PC-9 (cell line): ENCODE measurements around the gene PARD6B. TPM values are rescaled to one million over a fixed set of nuclear protein-coding genes. Genes with fewer than 3 reads are reported as not detected.
A peak's percentile ranks its signal among the peaks of the same experiment; 100 is the strongest.

Experiments used
- BruUV-seq: library from RNA; stranded (reverse); fragments of 400-500 nt; replicated peaks from 2 replicates; lab custom pipeline; 2021; lab: Mats Ljungman, UMichigan
- CTCF ChIA-PET: fragments of 300-600 bp; sonication (Branson Sonifier 250); formaldehyde crosslinking; loops from one replicate; lab custom pipeline; 2022; ENCODE audit warnings: antibody characterized with exemption; lab: Charles Lee
- POLR2A ChIA-PET: fragments of 300-600 bp; sonication (Branson Sonifier 250); formaldehyde crosslinking; loops from one replicate; lab custom pipeline; 2022; ENCODE audit warnings: antibody characterized with exemption; ENCODE audit not compliant: unreplicated experiment; lab: Charles Lee
- DNase-seq, 2 experiments: peaks; one replicate each; pipeline versions ENCODE4 v3.0.0 to v3.0.0-alpha.2; 2015 to 2022; ENCODE audit warnings: mixed read lengths in 1 of 2
- H2AFZ ChIP-seq: fragments of 200-600 bp; sonication (generic); 2 replicates; pipeline ENCODE4 v1.8.1; 2017; ENCODE audit warnings: antibody characterized with exemption
- H3F3A ChIP-seq: fragments of 200-600 bp; sonication (generic); 2 replicates; pipeline ENCODE4 v1.8.1; 2017; ENCODE audit warnings: antibody characterized with exemption, mild to moderate bottlenecking, low read depth; ENCODE audit not compliant: insufficient read depth
- H3K27ac ChIP-seq: fragments of 200-600 bp; sonication (generic); 2 replicates; pipeline ENCODE4 v1.6.1; 2016; ENCODE audit warnings: mixed run types
- H3K27me3 ChIP-seq: fragments of 200-600 bp; sonication (generic); 2 replicates; pipeline ENCODE4 v1.6.1; 2016; ENCODE audit warnings: low read depth, mixed run types; ENCODE audit not compliant: insufficient read depth
- H3K36me3 ChIP-seq: fragments of 200-600 bp; sonication (generic); 2 replicates; pipeline ENCODE4 v1.6.1; 2016; ENCODE audit warnings: low read depth, mixed run types
- H3K4me1 ChIP-seq: fragments of 200-600 bp; sonication (generic); replicated peaks from 2 replicates; pipeline ENCODE4 v1.6.1; 2016; ENCODE audit warnings: mixed run types; ENCODE audit not compliant: insufficient read depth
- H3K4me2 ChIP-seq: fragments of 200-600 bp; sonication (generic); 2 replicates; pipeline ENCODE4 v1.6.1; 2017; ENCODE audit warnings: mixed run types
- H3K4me3 ChIP-seq: fragments of 200-600 bp; sonication (generic); 2 replicates; pipeline ENCODE4 v1.6.1; 2016; ENCODE audit warnings: mixed run types
- H3K79me2 ChIP-seq: fragments of 200-600 bp; sonication (generic); 2 replicates; pipeline ENCODE4 v1.6.1; 2017; ENCODE audit warnings: low read depth, mixed run types
- H3K9me2 ChIP-seq: fragments of 200-600 bp; sonication (generic); 2 replicates; pipeline ENCODE4 v1.8.1; 2017; ENCODE audit warnings: mild to moderate bottlenecking; ENCODE audit not compliant: insufficient read depth
- H3K9me3 ChIP-seq: fragments of 200-600 bp; sonication (generic); 2 replicates; pipeline ENCODE4 v1.8.1; 2016; ENCODE audit warnings: low read depth; ENCODE audit not compliant: insufficient read depth
- H4K20me1 ChIP-seq: fragments of 200-600 bp; sonication (generic); 2 replicates; pipeline ENCODE4 v1.8.1; 2017; ENCODE audit not compliant: insufficient read depth
- EZH2 ChIP-seq: fragments of 200-600 bp; sonication (generic); IDR thresholded peaks from 2 replicates; pipeline ENCODE4 v1.8.0; 2017; ENCODE audit warnings: antibody characterized with exemption, low read depth
- intact Hi-C: fragments of 100-400 bp; cut with micrococcal nuclease; formaldehyde crosslinking; loops from one replicate; pipeline ENCODE4 v1.10.0; 2022; ENCODE audit not compliant: unreplicated experiment
- total RNA-seq: library from RNA; stranded (reverse); gene quantifications from 2 replicates; pipeline ENCODE4 v1.2.3, GENCODE V29; 2021
- TF ChIP-seq, protein P1 (sequence below): fragments of 200-600 bp; sonication (generic); conservative IDR thresholded peaks from 2 replicates; pipeline ENCODE4 v1.6.1; 2017; ENCODE audit warnings: mixed run types, antibody characterized with exemption, mild to moderate bottlenecking, moderate library complexity

PARD6B gene
- total RNA-seq, 1 experiment from 2014 or later: 52.2 TPM

DNA sequence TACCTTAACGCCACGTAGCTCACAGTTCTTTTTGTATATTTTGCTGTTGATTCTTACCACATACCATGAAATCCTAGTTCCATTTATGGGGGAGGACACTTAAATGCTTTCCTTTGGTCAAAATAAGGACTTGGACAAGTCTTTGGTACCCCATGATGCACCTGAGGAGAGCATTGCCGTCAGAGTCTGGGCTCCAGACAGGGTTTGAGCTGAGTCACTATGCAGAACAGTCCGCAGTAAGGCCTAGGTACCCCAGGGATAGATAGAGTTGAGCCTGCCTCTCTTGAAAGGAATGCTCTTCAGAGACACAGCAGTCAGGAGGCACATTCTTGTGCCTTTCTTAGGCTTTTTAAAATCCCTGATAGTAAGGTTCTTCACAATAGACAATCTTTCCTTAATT is 6.0 kb downstream of the PARD6B start:
- ChIA-PET POLR2A (interaction anchor here (0.6 kb wide), 2 partner anchors 53 to 549 kb away, joined by 4 to 6 read pairs; no protein-coding TSS in a partner anchor), CTCF (no interaction called here)
- H3K36me3 ChIP-seq: peaks cover 63% of the 10 kb centered on the region
- no peaks in the 10 kb centered on the region for H3K9me2 ChIP-seq
- no peak for DNase-seq
- peaks cover 100% of the 10 kb centered on the region for H3K79me2 ChIP-seq
- peak overlapping the region; percentile 89 for H3K4me2 ChIP-seq
- BruUV-seq: no TSS peak
- TF ChIP-seq EZH2: no peak
- peaks cover 76% of the 10 kb centered on the region for H3F3A ChIP-seq
- intact Hi-C loops: no loop called here
- H4K20me1 ChIP-seq: peaks cover 49% of the 10 kb centered on the region
- H3K9me3 ChIP-seq: no peaks in the 10 kb centered on the region
- peak overlapping the region; percentile 89; the same call in 1 of the 2 replicates for H3K27ac ChIP-seq
- no peak overlapping the region for H3K4me3 ChIP-seq
- H2AFZ ChIP-seq: no peak overlapping the region
- H3K4me1 ChIP-seq: peaks cover 92% of the 10 kb centered on the region
- H3K27me3 ChIP-seq: no peaks in the 10 kb centered on the region

DNA sequence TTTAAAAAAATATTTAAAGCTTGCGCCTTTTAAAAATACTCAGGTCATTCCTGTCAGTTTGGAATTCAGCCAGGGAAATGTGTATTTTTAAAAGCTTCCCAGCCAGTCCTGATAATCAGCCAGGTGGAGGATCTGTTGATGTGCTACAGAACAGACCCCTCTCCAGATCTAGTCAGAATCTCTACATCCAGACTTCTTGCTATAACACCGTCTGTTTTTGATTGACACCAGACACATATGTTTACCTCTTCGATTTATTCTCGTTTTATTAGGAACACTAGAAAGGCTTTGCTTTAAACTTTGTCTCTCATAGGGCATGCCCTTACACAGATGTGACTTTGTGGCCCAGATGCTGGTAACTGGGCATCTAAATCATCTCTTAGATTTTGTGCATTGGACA is 11.7 kb downstream of the PARD6B start:
- TF ChIP-seq, protein P1, sequence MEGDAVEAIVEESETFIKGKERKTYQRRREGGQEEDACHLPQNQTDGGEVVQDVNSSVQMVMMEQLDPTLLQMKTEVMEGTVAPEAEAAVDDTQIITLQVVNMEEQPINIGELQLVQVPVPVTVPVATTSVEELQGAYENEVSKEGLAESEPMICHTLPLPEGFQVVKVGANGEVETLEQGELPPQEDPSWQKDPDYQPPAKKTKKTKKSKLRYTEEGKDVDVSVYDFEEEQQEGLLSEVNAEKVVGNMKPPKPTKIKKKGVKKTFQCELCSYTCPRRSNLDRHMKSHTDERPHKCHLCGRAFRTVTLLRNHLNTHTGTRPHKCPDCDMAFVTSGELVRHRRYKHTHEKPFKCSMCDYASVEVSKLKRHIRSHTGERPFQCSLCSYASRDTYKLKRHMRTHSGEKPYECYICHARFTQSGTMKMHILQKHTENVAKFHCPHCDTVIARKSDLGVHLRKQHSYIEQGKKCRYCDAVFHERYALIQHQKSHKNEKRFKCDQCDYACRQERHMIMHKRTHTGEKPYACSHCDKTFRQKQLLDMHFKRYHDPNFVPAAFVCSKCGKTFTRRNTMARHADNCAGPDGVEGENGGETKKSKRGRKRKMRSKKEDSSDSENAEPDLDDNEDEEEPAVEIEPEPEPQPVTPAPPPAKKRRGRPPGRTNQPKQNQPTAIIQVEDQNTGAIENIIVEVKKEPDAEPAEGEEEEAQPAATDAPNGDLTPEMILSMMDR: no peak
- no peak for TF ChIP-seq EZH2
- Histone ChIP-seq H3K27me3 (no peaks in the 10 kb centered on the region), H3K4me2 (peak overlapping the region; percentile 89), H3K79me2 (peaks cover 99% of the 10 kb centered on the region), H3K27ac (peak overlapping the region; percentile 76), H3K4me3 (no peak overlapping the region), H3F3A (peaks cover 90% of the 10 kb centered on the region), H3K9me3 (no peaks in the 10 kb centered on the region), H2AFZ (no peak overlapping the region), H3K36me3 (peaks cover 66% of the 10 kb centered on the region), H4K20me1 (peaks cover 23% of the 10 kb centered on the region), H3K9me2 (no peaks in the 10 kb centered on the region), H3K4me1 (peaks cover 99% of the 10 kb centered on the region)
- ChIA-PET POLR2A (interaction anchor here (0.6 to 0.7 kb wide), 3 partner anchors 80 to 313 kb away, joined by 3 to 16 read pairs (median 4); no protein-coding TSS in a partner anchor), CTCF (interaction anchor here (0.7 to 1.6 kb wide), 4 partner anchors 63 to 81 kb away, joined by 3 to 10 read pairs (median 7); no protein-coding TSS in a partner anchor)
- DNase-seq: no peak
- intact Hi-C loops: loop anchor here (5.0 kb wide), 2 partner anchors 156 to 556 kb away; no protein-coding TSS in a partner anchor
- no TSS peak for BruUV-seq

DNA sequence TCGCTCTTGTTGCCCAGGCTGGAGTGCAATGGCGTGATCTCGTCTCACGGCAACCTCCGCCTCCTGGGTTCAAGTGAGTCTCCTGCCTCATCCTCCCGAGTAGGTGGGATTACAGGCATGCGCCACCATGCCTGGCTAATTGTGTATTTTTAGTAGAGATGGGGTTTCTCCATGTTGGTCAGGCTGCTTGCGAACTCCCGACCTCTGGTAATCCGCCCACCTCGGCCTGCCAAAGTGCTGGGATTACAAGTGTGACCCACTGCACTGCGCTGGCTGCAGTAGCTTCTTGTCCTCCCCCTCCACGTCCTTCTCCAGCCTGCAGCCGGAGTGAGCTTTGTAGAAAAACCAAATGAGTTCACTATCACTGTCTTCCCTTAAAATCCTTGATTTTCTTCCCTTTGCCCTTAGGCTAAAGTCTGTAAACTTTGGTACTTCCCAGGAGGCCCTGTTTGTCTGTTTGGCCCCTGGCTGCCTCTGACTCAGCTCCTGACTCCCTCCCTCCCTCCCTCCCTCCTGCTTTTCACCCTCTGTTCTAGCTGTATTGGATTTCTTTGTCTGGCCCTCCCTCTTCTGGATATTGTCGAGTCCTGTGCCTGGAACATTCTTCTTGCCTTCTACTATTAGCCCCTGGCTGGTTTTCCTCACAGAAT is 12.9 kb downstream of the PARD6B start:
- Histone ChIP-seq H4K20me1 (peaks cover 22% of the 10 kb centered on the region), H3K4me2 (peak overlapping the region; percentile 75), H3K27ac (peak overlapping the region; percentile 76), H3K4me3 (no peak overlapping the region), H3F3A (peaks cover 95% of the 10 kb centered on the region), H3K79me2 (peaks cover 98% of the 10 kb centered on the region), H2AFZ (no peak overlapping the region), H3K36me3 (peaks cover 67% of the 10 kb centered on the region), H3K27me3 (no peaks in the 10 kb centered on the region), H3K9me3 (no peaks in the 10 kb centered on the region), H3K9me2 (no peaks in the 10 kb centered on the region), H3K4me1 (peaks cover 94% of the 10 kb centered on the region)
- peak; percentile 72 to 83 for DNase-seq
- intact Hi-C loops: loop anchor here (1.0 to 5.0 kb wide), 7 partner anchors 44 to 557 kb away; no protein-coding TSS in a partner anchor
- no peak for TF ChIP-seq EZH2
- TF ChIP-seq, protein P1: peak; percentile 68
- ChIA-PET POLR2A (interaction anchor here (0.5 to 1.2 kb wide), 12 partner anchors 10 to 645 kb away, joined by 3 to 10 read pairs (median 5); partner anchors contain the start of gene PARD6B), CTCF (interaction anchor here (0.5 to 1.6 kb wide), 13 partner anchors 9 to 252 kb away, joined by 3 to 9 read pairs (median 4); no protein-coding TSS in a partner anchor)
- BruUV-seq: no TSS peak
